RWPE1 (cell line): ENCODE measurements around the gene PRRG4.
"Not testable (repeated sequence)": the region's sequence is repeated elsewhere in the genome, so short reads cannot be mapped to it uniquely, and the experiment has no call there.

Experiments
- CTCF ChIA-PET: fragments of 350-600 bp; sonication (Branson Sonifier 250); formaldehyde crosslinking; extraction: SDS; loops from one replicate; lab custom pipeline; 2021; lab: Yijun Ruan, JAX
- POLR2A ChIA-PET: fragments of 400-600 bp; formaldehyde crosslinking; extraction: SDS; loops from one replicate; lab custom pipeline; 2020; ENCODE audit warnings: antibody characterized with exemption; ENCODE audit not compliant: low non-redundant PET; lab: Yijun Ruan, JAX
- DNase-seq: peaks from one replicate; pipeline ENCODE4 v3.0.0; 2012; ENCODE audit warnings: low spot score
- H3K27ac ChIP-seq: fragments of 450-650 bp; 2 replicates; pipeline ENCODE4 v1.5.1; 2017
- TF ChIP-seq, protein P1 (sequence below): fragments of 450-650 bp; conservative IDR thresholded peaks from 2 replicates; pipeline ENCODE4 v1.5.1; 2017; ENCODE audit warnings: low read depth, mild to moderate bottlenecking

Gene PRRG4

DNA sequence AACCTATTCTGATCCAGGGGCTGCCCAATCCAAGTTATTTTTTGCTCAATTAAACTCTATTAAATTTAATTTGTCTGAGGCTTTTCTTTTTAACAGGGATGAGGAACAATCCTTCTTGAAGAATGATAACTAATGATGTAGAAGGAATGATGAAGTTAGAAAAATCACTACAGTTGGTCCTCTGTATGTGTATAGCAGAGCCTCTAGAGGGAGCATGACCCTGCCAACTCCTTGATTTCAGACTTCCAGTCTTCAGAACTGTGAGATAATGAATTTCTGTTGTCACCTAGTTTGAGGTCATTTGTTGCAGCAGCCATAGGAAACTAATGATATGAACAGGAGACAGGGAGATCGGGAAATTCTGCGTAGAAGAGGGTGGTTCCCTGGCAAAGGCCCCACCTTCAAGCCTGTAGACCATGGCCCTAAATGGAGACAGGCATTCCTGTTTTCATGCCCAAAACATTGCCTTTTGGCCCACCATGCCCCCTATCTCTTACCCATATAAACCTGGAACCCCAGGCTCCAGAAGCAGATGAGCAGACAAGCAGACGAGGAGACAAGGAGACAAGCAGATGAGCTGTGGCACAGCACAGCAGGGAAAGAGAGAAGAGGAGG is 55.1 kb downstream of the PRRG4 start:
- ChIA-PET POLR2A (no interaction called here), CTCF (interaction anchor here (0.6 to 0.8 kb wide), 3 partner anchors 10 to 154 kb away, joined by 3 to 7 read pairs (median 6); no protein-coding TSS in a partner anchor)
- H3K27ac ChIP-seq = no peak overlapping the region
- no peak for DNase-seq
- TF ChIP-seq, protein P1, sequence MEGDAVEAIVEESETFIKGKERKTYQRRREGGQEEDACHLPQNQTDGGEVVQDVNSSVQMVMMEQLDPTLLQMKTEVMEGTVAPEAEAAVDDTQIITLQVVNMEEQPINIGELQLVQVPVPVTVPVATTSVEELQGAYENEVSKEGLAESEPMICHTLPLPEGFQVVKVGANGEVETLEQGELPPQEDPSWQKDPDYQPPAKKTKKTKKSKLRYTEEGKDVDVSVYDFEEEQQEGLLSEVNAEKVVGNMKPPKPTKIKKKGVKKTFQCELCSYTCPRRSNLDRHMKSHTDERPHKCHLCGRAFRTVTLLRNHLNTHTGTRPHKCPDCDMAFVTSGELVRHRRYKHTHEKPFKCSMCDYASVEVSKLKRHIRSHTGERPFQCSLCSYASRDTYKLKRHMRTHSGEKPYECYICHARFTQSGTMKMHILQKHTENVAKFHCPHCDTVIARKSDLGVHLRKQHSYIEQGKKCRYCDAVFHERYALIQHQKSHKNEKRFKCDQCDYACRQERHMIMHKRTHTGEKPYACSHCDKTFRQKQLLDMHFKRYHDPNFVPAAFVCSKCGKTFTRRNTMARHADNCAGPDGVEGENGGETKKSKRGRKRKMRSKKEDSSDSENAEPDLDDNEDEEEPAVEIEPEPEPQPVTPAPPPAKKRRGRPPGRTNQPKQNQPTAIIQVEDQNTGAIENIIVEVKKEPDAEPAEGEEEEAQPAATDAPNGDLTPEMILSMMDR = peak; percentile 51

DNA sequence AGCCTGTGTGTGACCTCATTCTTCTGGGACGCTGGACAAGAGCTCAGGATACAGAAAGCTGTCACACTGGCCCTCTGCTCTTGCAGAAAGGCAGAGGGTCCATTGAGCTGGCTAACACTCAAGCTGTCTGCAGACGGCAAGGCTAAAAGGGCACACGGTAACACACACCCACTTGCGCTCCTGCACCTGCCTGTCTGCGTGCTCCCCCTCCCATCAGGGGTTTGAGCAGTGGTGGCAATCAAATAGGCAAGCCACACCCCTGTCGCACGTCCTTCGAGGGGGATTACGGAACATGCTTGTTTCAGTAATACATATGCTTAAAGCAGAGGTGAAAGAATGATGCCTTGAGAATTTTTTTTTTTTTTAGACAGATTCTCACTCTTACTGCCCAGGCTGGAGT is 55.8 kb downstream of the PRRG4 start:
- TF ChIP-seq, protein P1 = no peak
- ChIA-PET CTCF (interaction anchor here (0.6 to 0.8 kb wide), 2 partner anchors 79 to 153 kb away, joined by 6 to 7 read pairs; no protein-coding TSS in a partner anchor), POLR2A (interaction anchor here (0.6 kb wide), 1 partner anchor 9 kb away, joined by 7 read pairs; no protein-coding TSS in a partner anchor)
- no peak for DNase-seq
- no peak overlapping the region for H3K27ac ChIP-seq

DNA sequence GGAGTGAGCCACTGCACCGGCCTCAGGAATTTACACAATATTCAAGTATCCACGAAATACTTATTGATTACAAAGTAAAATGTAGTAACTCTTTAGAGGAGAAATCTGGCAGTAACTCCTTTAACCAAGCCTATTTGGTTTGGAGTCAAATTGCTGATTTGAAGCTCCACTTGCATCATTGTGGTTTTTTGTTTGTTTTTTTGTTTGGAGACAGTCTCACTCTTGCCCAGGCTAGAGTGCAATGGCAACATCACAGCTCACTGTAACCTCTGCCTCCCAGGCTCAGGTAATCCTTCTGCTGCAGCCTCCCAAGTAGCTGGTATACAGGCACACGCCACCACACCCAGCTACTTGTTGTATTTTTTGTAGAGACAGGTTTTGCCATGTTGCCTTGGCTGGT is 56.5 kb downstream of the PRRG4 start:
- ChIA-PET CTCF (no interaction called here), POLR2A (no interaction called here)
- DNase-seq = no peak
- no peak overlapping the region for H3K27ac ChIP-seq
- TF ChIP-seq, protein P1 = no peak

DNA sequence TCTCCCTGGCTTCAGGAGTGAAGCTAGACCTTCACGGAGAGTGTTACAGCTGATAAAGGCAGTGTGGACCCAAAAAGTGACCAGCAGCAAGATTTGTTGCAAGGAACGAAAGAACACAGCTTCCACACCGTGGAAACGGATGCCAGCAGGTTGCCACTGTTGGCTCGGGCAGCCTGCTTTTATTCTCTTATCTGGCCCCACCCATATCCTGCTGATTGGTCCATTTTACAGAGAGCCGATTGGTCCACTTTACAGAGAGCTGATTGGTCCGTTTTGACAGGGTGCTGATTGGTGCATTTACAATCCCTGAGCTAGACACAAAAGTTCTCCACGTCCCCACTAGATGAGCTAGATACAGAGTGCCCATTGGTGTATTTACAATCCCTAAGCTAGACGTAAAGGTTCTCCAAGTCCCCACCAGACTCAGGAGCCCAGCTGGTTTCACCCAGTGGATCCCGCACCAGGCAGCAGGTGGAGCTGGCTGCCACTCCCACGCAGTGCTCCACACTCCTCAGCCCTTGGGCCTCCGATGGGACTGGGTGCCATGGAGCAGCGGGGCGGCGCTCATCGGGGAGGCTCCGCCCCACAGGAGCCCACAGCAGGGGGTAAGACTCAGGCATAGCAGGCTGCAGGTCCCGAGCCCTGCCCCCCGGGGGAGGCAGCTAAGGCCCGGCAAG is 58.1 kb downstream of the PRRG4 start:
- H3K27ac ChIP-seq, POLR2A ChIA-PET, DNase-seq: not testable (repeated sequence)
- CTCF ChIA-PET = interaction anchor here (0.6 kb wide), 1 partner anchor 261 kb away, joined by 3 read pairs; no protein-coding TSS in a partner anchor

DNA sequence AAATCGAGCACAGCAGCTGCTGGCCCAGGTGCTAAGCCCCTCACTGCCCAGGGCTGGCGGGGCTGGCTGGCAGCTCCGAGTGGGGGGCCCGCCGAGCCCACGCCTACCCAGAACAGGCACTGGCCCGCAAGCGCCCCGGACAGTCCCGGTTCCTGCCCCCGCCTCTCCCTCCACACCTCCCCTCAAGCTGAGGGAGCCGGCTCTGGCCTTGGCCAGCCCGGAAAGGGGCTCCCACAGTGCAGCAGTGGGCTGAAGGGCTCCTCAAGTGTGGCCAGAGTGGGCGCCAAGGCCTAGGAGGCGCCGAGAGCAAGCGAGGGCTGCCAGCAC is 58.6 kb downstream of the PRRG4 start:
- POLR2A ChIA-PET, CTCF ChIA-PET, H3K27ac ChIP-seq, DNase-seq: not testable (repeated sequence)

DNA sequence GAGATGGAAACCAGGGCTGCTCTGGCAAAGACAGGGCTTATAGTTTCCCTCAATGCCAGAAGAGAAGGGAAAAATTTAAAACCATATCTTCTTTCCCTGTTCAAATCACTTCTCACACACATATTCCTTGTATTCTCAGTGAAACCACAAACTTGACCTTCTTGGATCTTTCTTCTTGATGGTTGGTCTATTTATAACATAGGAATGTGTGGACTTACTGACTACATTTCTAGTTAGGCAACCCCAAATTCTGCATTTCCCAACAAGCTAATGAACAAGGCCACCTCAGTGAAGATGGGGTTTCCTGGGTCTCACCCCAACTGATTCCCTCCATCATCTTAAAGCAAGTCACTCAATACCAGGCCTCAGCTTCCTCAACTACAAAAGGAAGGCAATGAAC is 59.1 kb downstream of the PRRG4 start:
- no peak for DNase-seq
- TF ChIP-seq, protein P1 = no peak
- ChIA-PET POLR2A (no interaction called here), CTCF (no interaction called here)
- H3K27ac ChIP-seq = no peak overlapping the region

DNA sequence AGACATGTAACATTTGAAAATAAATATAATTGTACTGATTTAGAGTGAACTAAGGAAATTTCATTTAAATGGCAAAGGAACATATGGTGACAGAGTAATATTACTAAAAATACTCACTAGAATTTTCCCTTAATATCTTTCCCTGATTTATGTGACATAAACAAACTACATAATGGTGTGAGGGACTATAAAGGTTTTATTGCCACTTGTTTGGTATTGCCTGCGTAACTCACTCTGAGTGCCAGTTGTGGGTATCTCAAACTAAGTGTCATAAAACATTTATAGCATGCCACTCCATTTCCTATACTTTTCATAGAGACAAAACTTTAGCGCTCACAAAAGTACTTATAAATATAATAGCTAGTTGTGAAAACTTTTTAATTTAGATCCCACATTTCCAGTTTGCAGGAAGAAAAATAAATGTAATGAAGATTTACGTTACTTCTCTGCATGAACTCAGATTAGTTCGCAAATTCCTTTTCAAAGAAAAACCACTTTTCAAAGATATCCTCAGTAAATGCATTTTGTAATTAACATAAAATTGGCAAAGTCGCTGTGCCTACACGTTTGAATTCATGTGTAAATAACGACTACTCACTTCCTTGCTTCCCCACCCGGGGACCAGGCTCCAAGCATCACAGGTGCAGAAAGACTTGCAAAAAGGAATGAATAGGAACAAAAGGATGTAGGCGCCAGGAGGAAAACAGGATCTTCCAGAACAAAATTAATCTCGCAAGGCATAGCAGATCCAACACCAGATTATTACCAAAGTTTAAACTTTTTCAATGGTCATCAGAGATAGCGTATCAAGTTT is 61.3 kb downstream of the PRRG4 start:
- POLR2A ChIA-PET = no interaction called here
- TF ChIP-seq, protein P1 = no peak
- CTCF ChIA-PET = no interaction called here

More for the DNA sequence above, 61.3 kb downstream of the PRRG4 start:
- no peak overlapping the region for H3K27ac ChIP-seq
- DNase-seq = no peak
